Measurements from ENCODE around the gene SNRNP35.
"Not testable (repeated sequence)": the region's sequence is repeated elsewhere in the genome, so short reads cannot be mapped to it uniquely, and the experiment has no call there.

The SNRNP35 gene, protein sequence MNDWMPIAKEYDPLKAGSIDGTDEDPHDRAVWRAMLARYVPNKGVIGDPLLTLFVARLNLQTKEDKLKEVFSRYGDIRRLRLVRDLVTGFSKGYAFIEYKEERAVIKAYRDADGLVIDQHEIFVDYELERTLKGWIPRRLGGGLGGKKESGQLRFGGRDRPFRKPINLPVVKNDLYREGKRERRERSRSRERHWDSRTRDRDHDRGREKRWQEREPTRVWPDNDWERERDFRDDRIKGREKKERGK

DNA sequence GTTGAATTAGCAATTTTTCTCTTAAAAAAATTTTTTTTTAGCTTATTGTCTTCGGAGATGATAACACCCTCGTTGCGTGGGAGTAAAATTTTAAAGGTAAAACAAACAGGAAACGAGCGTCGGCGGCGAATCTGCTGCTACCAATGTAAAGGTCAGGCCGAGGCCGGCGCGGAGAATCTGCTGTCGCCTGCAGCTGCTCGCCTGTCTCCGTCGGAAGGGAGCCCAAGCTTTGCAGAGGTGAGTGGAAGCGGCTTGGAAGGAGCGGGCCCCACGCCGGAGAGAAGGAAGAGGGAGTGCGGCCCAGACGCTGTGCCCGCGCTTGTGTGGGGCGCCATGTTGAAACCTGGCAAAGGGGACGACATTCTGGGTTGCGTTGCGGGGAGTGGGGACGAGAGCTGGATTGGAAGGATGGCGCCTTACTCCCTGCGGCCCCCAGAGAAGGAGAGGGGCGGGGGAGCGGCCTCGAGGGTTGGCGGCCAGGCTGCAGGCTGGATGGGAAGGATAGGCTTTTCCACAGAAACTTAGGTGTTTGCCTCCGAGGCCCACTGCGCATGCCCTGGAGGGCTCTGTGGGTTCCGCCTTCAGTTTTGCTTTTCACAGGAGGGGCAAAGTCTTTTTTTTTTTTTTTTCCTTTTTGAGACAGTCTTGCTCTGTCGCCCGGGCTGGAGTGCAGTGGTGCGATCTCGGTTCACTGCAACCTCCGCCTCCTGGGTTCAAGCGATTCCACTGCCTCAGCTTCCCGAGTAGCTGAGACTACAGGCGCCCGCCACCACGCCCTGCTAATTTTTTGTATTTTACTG lies at the start of gene SNRNP35:
SNRNP35 (plus strand) TSS at position 160 of the 800 bp plus-strand sequence. CDS start 7,402 bp downstream, outside the sequence.
- DNase-seq, result no peak

DNA sequence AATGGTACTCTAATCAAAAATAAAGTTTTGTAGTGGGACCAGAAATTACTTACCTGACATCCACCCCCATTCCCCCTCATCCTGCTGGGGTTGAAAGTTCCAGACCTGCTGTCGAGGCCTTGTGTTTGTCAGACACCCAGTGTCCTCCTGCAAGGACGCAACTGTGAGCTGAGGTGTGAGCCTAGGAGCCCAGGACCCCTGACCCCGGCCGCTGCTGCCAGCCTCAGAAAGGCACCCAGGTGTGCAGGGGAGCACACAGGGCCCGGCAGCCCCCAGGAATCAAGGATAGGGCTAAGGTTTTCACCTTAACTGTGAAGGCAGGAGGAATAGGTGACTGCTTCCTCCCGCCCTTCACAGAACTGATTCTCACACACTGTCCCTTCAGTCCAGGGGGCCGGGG lies 49.3 kb upstream of the SNRNP35 start:
- not testable (repeated sequence) for DNase-seq

DNA sequence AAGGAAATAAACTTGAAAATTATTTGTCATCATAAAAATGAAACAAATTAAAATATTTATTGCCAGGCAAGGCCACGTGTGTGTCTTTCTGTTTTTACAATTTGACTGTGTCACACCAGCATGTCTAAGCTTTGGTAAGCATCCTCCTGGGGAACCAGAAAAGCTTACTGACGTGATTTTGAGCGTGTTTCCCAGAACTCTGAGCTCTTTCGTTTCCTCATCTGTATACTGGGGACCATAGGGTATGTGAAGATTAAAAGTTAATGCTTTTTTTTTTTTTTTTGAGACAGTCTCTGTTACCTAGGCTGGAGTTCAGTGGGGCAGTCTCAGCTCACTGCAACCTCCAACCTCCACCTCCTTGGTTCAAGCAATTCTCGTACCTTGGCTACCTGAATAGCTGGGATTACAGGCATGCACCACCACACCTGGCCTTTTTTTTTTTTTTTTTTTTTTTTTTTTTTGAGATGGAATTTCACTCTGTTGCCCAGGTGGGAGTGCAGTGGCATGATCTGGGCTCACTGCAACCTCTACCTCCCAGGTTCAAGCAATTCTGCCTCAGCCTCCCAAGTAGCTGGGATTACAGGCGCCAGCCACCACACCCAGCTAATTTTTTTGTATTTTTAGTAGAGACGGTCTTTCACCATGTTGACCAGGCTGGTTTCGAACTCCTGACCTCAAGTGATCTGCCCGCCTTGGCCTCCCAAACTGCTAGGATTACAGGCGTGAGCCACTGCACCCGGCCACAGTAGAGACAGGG lies 48.5 kb upstream of the SNRNP35 start:
- not testable (repeated sequence) for DNase-seq

DNA sequence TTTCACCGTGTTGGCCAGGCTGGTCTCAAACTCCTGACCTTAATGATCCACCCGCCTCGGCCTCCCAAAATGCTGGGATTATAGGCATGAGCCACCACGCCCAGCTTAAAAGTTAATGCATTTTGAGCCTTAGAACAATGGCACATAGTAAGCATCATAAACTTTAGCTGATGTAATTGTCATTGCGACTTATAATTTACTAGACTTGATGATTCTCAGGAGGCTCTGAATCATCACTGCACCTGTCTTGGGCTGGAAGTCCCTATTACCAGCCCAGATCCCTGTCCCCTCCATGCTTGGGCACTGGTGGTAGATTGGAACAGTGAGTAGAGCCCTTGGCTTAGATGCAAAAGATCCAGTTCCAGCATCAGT lies 47.9 kb upstream of the SNRNP35 start:
- no peak for DNase-seq

DNA sequence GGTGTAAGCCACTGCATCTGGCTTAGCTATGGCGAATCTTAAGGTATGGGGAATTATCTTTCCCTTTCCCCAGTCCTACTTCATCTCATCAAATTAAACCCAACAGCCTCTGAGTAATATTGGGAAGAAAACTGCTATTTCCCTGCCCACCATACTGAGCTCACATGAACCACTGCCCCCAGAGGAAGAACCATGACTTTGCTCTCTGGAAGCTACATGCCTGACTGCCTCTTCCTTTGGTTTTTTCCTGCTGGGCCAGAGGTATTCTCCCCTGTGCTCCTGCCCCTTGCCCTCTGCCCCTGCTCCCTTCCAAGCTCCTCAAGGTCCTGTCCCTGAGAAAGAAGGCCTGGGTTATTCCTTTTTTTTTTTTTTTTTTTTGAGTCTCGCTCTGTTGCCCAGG lies 36.6 kb upstream of the SNRNP35 start:
- no peak for DNase-seq

DNA sequence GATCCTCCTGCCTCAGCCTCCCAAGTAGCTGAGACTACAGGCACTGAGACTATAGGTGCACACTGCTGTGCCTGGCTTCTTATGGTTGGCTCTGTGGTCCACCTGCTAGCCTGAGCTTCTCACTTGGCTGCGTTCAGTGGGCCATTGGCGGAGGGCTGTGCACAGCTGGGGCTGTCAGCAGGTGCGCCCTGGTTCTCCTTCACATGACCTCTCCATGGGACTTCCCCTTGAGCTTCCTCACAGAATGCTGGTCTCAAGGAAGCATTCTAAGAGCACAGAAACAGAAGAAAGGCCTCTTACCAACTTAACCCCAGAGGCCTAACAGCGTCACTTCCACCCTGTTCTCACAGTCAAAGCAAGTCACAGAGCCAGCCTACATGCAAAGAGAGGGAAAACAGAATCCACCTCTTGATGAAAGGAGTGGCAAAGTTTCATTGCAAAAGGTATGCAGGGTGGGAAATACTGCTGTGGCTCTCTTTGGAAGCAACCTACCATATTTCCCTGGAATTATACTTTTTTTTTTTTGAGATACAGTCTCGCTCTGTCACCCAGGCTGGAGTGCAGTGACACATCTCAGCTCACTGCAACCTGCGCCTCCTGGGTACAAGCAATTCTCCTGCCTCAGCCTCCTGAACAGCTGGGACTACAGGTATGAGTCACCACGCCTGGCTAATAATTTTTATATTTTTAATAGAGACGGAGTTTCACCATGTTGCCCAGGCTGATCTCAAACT lies 30.7 kb upstream of the SNRNP35 start:
- DNase-seq, result no peak

DNA sequence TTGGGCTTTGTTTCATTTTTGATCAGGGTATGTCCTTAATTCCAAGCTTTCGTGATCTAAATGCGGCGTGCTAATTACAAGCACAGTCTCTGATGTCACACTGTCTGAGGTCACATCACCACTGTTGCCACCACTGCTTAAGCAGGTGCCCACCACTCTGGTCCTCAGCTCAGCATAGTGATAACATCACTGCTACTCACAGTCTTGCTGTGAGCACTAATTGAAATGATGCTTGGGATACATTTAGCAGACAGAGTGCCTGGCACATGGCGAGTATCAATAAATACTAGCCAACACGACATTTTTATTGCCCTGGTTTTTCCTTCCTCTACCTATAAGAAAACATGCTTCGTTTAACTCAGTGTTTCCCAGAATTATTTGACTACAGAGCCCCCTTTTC lies 29.3 kb upstream of the SNRNP35 start:
- DNase-seq, result no peak

DNA sequence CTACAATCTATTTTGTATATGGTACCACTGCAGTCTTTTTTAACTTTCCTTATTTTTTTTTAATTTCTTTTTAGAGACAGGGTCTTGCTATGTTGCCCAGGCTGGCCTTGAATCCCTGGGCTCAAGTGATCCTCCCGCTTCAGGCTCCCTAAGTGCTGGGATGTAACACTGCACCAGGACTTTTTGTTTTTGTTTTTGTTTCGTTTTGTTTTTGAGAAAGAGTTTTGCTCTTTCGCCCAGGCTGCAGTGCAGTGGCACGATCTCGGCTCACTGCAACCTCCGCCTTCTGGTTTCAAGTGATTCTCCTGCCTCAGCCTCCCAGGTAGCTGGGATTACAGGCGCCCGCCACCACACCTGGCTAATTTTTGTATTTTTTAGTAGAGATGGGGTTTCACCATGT lies 28.8 kb upstream of the SNRNP35 start:
- DNase-seq, result not testable (repeated sequence)

DNA sequence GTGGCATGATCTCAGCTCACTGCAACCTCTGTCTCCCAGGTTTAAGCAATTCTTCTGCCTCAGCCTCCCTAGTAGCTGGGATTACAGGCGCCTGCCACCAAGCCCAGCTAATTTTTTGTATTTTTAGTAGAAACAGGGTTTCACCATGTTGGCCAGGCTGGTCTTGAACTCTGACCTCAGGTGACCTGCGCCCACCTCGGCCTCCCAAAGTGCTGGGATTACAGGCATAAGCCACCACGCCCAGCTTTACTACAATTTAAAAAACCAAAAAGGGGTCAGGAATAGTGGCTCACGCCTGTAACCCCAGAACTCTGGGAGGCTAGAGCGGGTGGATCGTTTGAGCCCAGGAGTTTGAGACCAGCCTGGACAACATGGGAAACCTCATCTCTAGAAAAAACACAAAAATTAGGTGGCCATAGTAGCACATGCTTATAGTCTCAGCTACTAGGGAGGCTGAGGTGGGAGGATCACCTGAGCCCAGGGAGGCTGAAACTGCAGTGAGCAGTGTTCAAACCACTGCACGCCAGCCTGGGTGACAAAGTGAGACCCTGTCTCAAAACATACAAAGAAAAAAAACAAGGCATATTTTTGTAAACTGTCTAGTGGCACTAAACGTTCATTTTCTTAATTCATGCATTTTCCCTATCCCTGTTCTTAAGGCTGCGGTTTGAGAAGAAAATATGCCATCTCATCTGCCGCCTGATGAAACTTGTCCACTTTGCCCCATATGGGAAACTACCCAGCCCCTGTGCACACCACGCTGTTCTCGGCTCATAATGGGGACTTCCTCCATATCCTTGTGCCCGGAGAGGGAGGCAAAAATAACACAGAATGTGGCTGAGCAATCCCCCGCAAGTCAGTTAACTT lies 25.8 kb upstream of the SNRNP35 start:
- DNase-seq, result not testable (repeated sequence)

DNA sequence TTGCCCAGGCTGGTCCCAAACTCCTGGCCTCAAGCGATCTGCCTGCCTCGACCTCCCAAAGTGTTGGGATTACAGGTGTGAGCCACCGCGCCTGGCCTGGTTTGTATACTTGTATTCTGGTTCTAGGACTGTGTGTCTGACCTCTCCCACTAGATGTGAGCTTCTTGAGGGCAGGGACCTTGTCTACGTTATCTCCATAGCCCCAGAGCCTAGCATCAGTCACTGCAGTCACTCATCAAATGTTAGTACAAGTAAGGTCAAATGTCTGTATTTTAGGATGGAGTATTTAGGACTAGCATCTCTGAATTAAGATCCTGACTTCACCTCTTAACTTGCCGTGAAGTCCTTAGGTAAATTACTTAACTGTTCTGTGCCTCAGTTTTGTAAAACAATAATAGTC lies 24.3 kb upstream of the SNRNP35 start:
- DNase-seq, result no peak

DNA sequence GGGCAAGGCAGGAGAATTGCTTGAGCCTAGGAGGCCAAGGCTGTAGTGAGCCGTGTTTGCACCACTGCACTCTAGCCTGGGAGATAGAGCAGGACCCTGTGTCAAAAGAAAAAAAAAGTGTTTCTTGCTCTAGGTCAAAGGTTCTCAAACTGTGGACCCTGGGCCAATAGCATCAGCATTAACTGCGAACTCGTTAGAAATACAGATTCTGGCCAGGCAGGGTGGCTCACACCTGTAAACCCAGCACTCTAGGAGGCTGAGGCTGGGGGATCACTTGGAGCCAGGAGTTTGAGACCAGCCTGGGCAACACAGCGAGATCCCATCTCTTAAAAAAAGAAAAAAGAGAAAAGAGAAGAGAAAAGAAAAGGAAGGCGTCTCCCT lies 22.3 kb upstream of the SNRNP35 start:
- DNase-seq, result no peak

DNA sequence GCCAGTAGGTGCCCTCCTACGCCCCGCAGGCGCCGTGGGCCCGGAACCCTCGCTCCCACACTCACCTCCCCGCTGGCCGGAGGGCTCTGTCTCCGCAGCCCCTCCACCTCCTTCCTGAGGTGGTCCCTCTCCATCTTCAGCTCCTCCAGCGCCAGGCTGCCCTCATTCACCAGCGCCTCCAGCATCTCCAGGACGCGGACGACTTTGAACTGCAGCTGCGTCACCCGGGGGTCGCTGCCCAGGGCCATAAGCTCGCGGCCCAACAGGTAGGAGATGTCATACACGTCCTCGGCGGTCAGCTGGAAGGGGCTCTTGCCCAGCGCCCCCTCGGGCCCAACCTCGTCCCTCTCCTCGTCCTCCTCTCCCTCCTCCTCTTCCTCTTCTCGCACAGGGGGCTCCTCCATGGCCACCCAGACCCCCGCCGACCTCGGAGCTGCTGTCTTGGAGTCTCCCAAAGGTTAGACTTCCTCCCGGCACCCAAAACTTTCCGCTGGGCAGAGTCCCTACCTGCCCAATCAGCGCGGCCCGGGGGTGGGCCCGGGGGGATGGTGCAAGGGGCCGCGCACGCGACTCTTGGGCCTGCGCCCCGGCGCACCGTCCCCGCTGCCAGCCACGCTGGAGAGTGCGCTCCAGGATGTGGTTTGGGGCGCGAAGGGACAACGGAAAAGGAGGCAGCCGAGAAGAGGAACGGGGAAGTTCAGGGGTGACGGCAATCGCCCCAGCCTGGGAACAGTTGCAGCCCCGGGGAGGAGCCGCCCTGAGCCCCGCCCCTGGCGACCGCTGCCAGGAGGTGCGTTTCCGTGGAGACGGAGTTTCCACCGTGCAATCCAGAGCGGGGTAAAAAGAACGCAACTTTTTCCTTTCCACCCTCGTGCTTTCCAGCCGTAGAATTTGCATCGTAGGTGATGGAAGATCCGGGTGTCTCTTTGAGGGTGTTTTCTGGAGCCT lies 21.6 kb upstream of the SNRNP35 start, which contains the start of gene RILPL2:
RILPL2 (minus strand) TSS at position 668 of the 948 bp plus-strand sequence; CDS start at position 404, 264 bp downstream.
- no peak for DNase-seq

DNA sequence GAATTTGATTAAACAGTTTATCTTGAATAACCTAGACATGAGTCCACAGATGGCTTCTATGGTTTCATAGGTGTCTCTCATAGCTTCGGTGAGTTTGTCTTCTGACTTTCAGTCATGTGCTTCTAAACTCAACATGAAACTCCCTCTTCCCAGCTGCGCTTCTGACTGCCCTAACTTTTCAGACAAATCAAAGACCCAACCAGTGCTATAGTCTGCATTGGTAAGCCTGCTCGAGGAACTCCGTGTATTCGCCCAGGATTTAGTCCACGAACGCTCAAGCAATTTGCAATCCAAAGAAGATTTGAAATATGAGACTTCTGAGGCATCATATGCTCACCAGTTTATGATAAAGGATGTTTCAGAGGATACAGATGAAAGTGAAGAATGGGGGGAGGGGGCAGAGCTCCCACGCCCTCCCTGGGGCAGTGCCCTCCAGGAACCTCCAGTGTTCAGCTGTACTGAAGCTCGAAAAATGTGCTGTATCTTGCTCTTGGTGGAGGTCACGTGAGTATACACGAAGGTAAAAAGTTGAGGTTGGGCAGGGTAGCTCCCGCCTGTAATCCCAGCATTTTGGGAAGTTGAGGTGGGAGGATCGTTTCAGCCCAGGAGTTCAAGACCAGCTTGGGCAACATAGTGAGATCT lies 16.3 kb upstream of the SNRNP35 start:
- DNase-seq, result no peak

DNA sequence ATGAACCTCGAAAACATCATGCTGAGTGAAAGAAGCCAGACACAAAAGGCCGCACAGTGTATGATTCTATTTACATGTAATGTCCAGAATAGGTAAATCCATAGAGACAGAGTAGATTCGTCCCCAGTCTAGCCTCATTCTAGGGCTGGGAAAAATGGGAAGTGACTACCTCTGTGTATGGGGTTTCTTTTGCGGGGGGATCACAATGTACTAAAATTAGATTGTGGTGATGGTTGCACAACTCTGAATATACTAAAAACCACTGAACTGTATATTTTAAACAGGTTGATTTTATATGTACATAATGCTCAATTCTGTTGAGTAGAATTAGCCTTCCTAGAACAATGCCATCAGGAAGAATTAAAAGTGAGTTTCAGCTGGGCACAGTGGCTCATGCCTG lies 15.2 kb upstream of the SNRNP35 start:
- no peak for DNase-seq

DNA sequence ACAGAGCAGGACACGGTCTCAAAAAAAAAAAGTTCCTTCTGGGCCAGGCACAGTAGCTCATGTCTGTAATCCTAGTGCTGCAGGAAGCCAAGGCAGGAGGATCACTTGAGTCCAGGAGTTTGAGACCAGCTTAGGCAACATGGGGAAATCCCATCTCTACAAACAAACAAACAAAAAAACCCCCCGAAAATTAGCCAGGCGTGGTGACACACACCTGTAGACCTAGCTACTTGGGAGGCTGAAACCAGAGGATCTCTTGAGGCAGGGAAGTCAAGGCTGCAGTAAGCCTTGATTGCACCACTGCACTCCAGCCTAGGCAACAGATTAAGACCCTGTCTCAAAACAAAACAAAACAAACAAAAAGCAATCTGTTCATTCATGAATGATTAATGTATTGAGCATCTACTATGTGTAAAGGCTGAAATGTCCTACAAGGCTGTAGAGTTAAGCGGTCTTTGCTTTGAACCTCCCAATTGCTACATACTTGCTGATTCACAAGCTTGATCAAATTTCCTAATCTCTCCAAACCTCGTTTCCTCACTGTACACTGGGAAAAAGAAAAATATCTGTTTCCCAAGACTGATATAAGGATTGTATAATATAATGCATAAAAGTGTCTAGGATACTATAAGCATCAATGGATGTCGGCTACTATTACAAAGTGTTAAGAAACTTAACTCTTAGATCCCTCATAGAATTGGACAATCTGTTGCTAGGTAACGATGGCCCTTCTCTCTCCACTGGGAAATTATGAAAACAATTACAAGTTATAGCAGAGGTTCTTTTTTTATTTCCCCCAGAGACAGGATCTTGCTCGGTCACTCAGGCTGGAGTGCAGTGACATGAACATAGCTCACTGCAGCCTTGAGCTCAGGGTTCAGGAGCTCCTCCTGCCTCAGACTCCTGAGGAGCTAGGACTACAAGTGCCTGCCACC lies 13.6 kb upstream of the SNRNP35 start:
- DNase-seq, result no peak

DNA sequence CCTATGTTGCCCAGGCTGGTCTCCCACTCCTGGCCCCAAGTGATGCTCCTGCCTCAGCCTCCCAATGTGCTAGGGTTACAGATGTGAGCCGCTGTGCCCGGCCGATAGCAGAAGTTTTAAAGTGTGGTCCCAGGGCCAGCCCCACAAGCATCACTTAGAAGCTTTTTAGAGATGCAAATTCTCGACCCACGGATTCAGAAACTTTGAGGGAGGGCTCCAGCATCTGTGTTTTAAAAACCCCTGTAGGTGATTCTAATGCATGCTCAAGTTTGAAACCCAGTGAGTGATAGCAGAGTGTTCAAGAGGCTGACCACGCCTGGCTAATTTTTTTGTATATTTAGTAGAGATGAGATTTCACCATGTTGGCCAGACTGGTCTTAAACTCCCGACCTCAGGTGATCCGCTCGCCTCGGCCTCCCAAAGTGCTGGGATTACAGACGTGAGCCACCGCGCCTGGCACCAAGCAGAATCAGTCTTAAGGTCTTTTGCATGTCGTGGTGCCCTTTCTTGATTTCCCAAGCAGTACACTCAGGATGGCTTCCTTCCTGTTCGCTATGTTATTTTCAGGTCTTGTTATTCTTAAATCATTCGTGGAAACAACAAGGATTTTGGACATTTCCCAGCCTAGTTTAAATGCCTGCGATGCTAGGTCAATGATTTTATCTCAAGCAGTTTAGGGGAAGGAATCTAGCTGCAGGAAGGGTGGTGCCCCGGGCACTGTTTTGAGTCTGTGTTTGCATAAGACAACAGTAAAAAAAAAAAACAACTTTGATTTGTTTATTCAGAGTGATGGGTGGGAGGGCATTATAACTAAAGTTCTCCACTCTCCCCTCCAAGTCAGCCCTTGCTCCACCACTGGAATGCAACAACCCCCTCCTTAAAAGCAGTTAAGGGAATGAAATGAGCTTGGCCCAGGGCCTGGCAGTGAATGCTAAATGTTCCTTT lies 12.3 kb upstream of the SNRNP35 start:
- no peak for DNase-seq

DNA sequence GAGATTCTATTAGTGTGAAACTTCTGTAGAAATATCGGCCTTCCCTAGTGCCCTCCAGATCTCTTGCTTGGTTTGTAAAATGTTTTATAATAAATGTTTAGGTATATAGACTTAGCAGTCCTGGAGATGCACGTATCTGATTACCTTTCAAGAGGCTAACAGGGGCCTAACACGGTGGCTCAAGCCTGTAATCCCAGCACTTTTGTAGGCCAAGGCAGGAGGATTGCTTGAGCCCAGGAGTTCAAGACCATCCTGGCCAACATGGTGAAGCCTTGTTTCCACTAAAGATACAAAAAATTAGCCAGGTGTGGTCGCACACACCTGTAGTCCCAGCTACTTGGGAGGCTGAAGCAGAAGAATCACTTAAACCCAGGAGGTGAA lies 11.6 kb upstream of the SNRNP35 start:
- DNase-seq, result no peak

DNA sequence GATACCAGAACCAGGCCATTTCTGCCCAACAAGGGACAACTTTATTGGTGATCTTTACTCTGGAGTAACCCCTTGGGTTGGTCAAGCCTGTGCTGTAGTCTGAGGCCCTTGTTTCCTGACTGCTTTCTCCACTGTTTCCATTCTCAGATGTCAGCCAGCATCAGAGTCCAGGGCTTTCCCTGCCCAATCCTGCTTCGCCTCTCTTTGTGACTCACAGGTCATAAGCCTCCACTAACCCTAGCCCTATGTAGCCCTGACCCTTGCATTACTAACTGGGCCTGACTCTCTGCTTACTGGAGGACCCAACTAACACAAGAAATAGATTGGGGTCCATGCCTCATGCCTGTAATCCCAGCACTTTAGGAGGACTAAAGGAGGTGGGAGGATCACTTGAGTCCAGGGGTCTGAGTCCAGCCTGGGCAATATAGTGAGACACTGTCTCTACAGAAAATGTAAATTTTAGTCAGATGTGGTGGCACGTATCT lies 8.6 kb upstream of the SNRNP35 start:
- DNase-seq, result no peak

Measured in NCI-H1436 treated with DMSO at 0.1 percent for 48 hours (cell line).